GM04503 (cell line): Measurements from ENCODE around the gene SETD1B.
A peak's percentile ranks its signal among the peaks of the same experiment; 100 is the strongest.

ENCODE experiments used
- DNase-seq: peaks from one replicate; pipeline ENCODE4 v3.0.0-alpha.2; 2012; ENCODE audit warnings: low read depth

The SETD1B gene

GRCh38 chr12:121795034-121795968, 8.5 kb upstream of the SETD1B start:
- no peak for DNase-seq

GRCh38 chr12:121796855-121797751, 6.7 kb upstream of the SETD1B start:
- no peak for DNase-seq

- no peak for DNase-seq
Measured at GRCh38 chr12:121797937-121798786, 5.6 kb upstream of the SETD1B start.

GRCh38 chr12:121798787-121799155, 5.0 kb upstream of the SETD1B start:
- DNase-seq, result no peak

GRCh38 chr12:121799156-121799841, 4.5 kb upstream of the SETD1B start:
- no peak for DNase-seq

DNA sequence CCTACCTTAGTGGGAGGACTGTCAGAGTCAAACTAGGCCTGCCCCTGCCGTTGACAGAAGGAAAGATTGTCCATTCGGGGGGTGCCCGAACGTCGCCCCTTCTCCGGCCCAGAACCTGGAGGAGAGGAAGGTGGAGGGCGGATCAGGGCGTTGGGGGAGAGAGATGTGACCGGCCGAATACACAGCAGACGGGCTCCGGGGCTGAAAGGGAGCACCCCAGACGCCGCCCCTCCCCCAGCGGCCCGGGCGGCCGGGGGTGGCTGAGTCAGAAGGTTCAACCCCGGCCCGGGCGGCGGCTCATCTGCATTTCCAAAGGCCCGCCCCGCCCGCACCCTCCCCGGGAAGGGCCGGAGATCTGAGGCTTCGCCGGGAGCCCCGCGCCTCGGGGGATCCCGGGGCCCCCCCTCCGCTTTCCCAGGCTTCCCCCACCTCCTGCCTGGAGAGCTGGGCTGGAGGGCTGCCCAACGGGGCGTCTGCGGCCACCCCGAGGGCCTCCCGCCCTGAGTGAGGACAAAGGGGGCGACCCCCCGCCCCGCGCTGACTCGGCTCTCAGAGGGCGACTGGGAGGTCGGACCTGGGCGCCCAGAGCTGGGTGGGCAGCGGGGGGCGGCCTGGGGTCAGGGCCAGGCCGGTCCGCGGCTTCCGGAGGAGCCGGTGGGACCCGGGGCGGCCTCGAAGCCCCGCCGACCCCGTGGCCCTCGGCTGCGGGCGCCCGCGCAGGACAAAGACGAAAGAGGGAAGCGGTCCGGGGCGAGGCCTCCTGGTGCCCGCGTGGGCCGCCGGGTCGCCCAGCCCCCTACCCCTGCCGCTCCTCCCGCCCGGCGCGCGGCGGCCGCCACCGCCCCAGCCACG, 3.7 kb upstream of the SETD1B start:
- no peak for DNase-seq

GRCh38 chr12:121800694-121801594, 2.9 kb upstream of the SETD1B start:
- DNase-seq, result no peak

DNA sequence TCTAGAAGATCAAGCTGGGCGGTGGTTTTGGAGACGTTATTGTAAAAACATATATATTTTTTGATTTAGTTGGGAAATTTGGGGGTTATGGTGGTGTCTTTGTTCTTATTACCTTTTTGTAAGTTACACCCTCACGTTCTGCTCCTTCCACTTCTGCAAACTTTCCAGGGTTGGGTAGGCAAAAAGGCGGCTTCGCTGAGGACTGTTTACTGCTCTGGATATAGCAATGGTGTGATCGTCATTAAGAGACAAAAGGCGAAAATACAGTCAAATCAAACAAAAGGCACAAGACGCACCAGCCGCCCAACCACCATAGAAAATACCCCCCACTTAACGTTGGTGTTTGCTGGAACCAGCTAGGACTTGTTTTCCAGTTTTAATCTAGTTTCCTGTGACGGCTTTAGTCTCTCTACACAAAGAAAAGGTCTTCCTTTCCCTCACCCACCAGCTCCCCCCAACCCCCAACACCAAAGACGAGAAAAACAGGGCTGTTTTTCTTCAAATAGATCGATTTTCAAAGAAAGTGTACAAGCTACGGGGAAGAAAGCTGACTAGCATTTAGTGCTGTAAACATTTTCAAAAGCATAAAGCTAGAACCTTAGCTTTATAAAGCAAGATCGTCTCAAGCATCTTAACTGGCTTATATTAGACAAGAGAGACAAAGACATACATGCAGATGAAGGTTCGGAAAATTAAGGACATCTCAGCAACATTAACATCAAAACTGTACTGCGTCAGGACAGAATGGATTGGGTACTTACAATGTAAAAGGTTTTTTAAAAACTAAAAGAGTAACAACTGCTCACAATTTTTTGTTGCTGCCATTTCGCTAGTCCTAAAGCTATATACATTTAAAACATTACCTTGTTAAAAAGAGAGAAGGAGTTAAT, 2.0 kb upstream of the SETD1B start:
- DNase-seq, result no peak

DNA sequence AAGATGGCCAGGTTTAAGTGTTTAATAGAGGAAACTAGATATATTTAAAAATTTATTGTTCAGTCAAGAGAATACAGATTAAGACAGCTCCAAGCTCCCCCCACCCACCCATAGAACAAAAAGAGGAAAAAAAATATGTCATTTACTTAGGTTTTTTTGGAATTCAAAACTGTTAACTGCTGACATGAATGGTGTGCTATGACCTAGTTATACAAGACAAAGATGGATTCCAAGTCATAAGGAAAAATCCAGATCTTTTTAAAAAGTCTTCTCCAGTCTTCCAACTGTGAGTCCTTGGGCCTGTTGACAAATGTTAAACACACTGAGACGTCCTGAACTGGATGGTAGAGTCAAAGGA, 1.3 kb upstream of the SETD1B start:
- DNase-seq, result no peak

DNA sequence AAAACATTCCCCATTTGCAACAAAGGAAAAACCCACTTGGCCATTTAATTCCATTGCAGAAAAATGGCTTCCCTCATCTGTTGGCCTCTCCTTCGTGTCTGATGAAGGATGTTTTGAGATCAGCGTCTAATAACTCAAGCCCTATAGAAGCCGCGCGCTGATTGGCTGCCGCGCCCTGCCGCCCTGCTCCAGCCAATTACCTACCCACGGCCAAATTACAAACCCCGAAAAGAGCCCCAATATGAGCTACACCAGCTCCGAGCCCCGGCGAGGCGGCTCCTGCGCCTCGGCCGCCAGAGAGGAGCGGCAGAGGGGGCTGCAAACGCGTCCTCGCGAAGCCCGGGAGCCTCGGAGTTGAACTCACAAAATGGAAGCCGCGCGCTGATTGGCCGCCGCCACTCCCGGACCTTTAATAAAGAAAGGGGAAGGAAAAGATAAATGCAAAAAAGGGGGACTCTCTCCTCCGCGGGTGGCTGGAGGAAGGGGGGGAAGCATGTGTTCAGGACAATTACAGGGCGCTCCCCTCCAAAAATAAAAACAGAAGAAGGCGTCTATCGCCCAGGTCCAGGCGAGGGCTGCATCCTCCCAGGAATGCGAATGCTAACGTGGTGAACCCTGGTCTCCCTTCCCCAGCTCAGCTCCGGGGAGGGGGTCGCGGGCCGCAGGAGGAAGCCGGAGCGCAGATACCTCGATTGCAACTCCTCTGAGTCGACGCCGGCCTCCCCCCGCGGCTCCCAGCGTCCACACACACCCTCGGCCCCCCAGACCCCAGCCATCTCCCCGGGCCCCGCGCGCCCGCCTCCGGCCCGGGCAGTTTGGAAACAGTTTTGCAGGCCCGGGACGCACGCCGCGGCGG, 738 bp upstream of the SETD1B start:
- DNase-seq, result peak; percentile 82

DNA sequence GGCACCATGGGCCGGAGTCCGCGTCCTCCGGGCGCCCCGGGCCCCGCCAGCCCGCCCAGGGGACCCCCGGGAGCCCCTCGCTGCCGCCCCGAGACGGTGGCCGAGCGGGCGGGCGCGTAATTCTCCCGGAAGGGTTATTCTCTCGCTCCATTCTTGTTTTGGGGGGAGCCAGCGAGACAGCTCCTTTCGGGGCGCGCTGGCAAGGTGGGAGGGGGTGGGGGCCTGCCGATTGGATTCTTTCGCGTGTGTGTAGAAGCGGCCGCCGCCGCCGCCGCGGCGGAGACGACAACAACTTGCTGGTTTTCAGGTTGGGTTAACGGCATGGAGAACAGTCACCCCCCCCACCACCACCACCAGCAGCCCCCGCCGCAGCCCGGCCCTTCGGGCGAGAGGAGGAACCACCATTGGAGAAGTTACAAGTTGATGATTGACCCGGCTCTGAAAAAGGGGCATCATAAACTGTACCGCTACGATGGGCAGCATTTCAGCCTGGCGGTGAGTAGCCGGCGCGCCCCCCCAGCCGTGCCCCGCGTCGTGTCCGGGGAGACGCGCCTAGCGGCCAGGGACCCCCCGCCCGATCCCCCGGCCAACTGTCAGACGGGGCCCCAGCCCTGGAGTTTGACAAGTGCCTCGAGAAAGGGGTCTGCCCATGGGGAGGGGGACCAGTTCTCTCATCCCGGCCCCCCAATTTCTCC, 755 bp downstream of the SETD1B start:
- DNase-seq, result no peak

DNA sequence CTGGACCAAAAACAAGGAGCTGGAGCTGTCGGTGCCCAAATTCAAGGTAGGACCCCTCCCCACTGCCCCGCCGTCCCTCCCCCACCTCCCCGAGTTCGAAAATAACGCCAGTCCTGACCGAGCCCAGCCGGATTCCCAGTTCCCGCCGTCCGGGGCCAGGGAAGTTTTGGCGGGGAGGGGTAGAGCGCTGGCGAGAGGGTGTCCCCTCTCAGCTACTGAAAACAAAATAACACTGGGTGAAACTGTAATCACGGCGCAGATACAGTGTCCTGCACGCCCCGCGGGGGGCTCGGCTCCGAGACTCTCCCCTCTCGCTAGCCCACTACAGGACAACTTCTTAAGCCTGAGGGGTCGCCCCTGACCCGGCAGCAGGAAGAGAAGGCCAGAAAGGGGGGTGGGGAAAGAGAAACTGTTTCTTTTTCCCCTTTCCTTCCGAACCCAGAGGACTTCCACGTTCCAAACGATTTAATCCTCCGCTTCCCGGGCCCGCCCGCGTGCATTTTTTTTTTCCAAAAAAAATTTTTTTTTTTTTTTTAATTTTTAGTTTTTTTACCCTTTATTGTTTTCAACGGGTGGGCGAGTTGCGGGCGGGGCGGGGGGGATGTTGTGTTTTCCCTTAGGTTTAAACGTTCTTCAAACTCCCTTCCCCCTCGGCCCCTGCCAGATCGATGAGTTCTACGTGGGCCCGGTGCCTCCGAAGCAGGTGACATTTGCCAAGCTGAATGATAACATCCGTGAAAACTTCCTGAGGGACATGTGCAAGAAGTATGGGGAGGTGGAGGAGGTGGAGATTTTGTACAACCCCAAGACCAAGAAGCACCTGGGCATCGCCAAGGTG, 1.6 kb downstream of the SETD1B start:
- no peak for DNase-seq

DNA sequence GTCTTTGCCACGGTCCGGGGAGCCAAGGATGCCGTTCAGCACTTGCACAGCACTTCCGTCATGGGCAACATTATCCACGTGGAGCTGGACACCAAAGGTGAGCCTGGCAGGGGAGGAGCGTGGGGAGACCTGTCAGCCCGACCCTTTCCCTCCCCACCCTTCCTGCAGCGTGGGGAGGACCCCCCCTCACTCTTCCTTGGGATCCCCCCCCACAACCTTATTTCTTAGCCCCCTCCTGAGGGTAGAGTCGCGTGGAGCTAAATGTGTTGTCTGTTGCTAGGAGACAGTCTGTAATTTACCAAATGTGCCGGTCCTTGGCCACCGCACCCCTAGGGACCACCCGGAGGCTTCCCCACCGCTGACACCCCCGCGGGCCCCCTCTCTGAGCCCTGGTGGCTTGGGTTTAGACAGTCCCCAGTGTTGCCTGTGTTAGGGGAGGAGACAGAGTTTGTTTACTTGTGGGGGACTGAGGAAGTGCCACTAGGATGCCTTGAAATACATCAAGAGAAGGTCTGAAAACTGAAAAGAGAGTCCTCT, 2.3 kb downstream of the SETD1B start:
- DNase-seq, result no peak

DNA sequence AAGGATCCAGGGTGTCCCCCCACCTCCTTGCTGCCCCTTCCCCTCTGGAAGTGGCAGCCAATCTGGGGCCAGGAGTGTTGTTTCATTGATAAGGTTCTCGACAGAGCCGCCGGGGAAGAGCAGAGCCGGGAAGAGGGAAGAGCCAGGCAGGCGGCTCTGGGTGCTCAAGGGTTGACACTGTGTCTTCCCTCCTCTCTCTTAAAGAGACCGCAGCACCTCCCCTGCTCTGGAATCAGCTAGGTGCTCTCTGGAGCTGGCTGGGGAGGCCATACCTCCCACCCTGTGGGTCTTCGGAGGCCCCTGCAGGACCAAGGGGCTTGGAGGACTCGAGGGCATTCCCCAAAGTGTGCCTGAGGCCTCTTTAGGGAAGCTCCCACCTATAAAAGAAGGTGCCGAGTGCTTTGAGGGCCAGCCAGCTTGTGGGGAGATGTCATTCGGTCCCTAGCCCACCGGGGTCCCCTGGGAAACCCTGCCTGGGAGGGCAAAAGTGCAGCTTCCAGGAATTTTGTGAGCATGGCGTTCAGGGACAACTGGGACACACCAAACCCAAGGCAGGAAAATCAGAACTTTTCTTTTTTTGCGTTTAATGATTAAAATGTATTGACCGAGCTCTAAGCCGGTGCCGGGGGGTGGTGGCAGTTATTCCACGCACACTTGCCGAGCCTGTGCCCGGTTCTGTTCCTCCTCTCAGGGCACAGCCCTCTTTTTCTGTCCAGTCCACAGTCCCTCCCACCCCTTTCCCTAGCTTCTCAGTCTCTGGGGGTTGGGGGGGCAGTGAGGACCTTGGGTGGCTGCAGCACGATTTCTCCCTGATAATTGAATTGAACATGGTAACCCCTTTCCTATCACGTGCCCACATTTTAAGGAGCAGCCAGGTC, 3.0 kb downstream of the SETD1B start:
- no peak for DNase-seq
